Umbilical cord (tissue), 2 donors: ENCODE results near the gene BPIFB3. TPM values are rescaled to one million over a fixed set of nuclear protein-coding genes. Genes with fewer than 3 reads are reported as not detected.
"Not testable (repeated sequence)": the region's sequence is repeated elsewhere in the genome, so short reads cannot be mapped to it uniquely, and the experiment has no call there.

Experiments used
- DNase-seq: peaks from one replicate; pipeline ENCODE4 v3.0.0-alpha.2; 2015; ENCODE audit warnings: low spot score
- total RNA-seq: library from RNA; depleted of rRNA; stranded (reverse); fragments of >200 nt; gene quantifications from one replicate; pipeline ENCODE4 v1.2.3, GENCODE V29; 2014; ENCODE audit warnings: low replicate concordance; ENCODE audit not compliant: insufficient read depth

The BPIFB3 gene
- total RNA-seq, 1 donor from 2014 or later, result not detected

- DNase-seq, result no peak
These were observed 30.0 kb downstream of the BPIFB3 start for GRCh38 chr20:33083544-33084340.

- DNase-seq, result no peak
These were observed 31.0 kb downstream of the BPIFB3 start for GRCh38 chr20:33084722-33085121.

DNA sequence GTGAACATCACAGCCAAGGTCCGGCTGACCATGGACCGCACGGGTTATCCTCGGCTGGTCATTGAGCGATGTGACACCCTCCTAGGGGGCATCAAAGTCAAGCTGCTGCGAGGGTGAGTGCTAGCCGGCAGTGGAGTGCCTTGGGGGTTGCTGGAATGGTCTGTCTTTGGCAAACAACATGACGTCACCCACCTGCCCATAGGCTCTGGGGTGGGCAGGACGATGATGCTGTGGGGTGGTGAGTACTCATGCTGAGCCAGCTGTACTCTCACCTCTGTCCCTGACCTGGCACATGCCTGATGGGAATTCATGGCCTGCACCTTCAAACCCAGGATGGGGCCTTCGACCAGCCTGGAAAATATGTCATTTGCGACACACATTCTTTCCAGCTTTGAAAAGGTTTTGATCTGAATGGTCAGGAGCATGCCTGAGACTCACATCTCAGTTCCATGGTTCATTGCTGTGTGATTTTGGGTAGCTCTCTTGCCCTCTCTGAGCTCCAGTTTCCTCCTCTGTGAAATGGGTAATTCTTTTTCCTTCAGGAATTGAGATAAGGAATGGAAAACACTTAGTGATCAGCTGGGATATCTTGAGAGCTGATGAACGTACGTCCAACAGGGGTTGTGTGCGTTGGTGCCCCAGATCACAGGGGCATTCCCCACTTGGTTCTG is 32.5 kb downstream of the BPIFB3 start:
- DNase-seq, result no peak

- no peak for DNase-seq
These were observed 37.4 kb downstream of the BPIFB3 start for GRCh38 chr20:33091147-33091546.

DNA sequence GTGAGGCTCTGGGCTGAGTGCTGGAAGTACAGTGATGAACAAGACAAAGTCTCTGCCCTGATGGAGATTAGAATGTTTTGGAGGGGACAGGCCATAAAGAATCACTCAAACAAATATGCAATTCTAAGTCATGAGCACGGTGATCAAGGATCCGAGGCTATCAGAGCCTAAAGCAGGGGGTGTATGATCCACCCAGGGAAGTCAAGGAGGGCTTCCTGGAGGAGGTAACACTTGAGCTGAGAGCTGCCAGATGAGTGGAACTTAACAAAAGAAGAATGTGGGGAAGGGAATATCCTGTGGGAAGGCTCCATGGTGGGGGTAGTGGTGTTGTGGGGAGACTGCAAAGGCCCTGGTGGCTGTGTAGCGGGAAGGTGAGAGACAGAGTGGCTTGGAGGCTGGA is 38.0 kb downstream of the BPIFB3 start:
- no peak for DNase-seq

- DNase-seq, result no peak
These were observed 38.7 kb downstream of the BPIFB3 start for GRCh38 chr20:33092361-33092760.

DNA sequence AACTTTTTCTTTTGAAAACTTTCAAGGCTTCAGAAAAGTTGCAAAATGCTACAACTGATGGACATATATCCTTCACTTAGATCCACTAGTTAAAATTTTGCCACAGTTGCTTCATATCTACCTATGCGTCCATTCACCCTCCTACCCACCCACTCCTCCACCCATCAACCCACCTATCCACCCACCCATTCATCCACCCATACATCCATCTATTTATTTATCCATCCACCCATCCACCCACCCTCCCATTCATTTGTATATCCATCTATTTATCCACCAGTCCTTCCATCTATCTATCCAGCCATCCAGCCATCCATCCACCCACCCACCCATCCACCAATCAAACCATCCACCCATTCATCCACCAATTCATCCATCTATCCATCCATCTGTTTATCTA is 39.4 kb downstream of the BPIFB3 start:
- no peak for DNase-seq

DNA sequence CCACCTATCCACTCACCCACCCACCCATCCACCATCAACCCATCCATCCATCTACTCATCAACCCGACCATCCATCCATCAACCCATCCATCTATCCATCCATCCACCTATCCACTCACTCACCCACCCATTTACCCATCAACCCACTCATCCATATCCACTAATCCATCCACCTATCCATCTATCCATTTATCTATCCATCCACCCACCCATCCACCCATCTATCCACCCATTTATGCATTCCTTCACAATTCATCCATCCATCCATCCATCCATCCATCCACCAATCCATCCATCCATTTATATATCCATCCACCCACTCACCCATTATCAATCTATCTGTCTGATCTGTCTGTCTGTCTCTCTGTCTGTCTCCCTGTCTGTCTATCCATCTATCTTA is 39.9 kb downstream of the BPIFB3 start:
- DNase-seq, result no peak

DNA sequence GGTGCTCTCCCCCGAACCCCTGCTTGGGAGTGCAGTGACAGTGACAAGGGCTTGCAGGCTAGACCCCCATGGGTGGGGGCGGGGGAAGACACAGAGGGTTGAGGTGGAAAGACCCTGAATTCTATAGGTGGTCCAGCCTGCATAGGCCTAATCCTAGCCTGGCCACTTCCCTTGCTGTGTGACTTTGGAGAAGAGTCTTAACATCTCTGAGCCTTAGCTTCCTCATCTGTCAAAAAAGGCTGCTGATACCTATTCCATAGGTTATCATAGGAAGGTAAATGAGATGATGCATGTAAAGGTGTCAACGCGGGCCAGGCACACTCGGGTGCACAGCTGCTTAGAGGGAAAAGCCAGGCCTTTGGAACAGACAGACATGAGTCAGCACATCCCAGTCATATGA is 41.5 kb downstream of the BPIFB3 start:
- DNase-seq, result no peak

GRCh38 chr20:33095902-33096584 is 42.3 kb downstream of the BPIFB3 start:
- DNase-seq, result peak; percentile 63

- peak; percentile 45 for DNase-seq
These were observed 43.3 kb downstream of the BPIFB3 start for GRCh38 chr20:33097001-33097400.

GRCh38 chr20:33099843-33100538 is 46.3 kb downstream of the BPIFB3 start:
- no peak for DNase-seq

GRCh38 chr20:33103556-33103955 is 49.9 kb downstream of the BPIFB3 start:
- no peak for DNase-seq

DNA sequence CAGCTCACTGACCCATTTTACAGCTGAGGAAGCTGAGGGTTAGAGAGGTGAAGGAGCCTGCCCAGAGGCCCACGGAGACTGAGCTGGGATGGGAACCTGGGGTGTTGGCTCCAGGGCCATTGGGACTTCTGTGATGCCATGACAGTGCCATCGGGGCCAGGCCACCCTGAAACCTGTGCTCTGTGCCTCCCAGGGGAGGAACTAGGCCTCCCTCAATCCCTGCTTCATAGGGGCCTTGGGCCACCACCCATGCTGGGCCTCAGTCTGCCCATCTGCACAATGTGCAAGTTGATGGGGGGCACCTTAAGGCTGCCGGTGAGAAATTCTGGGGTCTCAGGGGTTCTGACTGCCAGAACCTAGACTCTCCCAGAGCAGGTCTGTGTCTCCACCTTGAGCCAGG is 50.6 kb downstream of the BPIFB3 start:
- DNase-seq, result no peak

DNA sequence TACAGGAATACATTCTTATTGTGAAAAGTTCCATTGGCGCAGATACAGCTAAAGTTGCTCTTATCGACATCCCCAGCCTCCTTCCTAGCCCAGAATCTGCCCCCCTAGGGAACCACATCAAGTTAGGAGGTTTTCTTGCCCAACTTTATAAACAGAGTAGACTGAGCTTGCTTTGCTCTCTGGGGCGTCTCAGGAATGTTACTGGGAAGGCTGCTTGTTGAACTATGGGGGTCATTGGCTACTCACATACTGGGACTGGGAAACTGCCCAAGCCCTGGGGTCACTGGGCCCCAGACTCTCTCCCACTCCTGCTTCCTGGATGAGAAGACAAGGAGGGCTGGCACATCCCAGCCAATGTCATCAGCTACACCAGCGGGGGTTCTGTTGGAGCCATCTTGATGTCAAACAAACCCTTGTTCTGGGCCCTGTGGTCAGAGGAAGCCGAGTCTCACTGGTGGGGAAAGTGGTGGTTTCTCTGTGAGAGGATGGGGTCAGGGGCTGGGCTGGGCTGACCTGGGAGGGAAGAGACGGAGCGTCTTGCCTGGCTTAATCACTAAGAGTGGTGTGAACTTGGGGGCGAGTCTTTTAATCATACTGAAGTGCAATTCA is 51.7 kb downstream of the BPIFB3 start:
- DNase-seq, result no peak

DNA sequence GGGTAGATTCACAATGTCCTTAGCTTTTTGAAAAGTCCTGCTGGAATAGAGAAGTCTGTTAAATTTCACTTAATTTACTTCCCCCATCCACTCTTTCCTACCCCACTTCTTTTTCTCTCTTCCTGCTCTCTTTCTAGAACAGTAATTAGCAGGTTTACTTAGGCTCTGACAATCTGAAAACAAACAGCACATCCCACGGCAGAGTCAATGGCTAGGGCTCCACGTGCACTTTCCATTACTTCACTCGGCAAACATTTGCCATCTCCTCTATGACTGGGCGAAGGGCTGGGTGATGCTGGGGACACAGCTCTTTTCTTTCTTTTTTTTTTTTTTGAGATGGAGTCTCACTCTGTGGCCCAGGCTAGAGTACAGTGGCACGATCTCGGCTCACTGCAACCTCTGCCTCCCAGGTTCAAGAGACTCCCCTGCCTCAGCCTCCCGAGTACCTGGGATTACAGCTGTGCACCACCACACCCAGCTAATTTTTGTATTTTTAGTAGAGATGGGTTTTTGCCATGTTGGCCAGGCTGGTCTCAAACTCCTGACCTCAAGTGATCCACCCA is 52.4 kb downstream of the BPIFB3 start:
- not testable (repeated sequence) for DNase-seq

GRCh38 chr20:33108661-33109060 is 55.0 kb downstream of the BPIFB3 start:
- no peak for DNase-seq

- DNase-seq, result no peak
These were observed 56.6 kb downstream of the BPIFB3 start for GRCh38 chr20:33110147-33110825.

DNA sequence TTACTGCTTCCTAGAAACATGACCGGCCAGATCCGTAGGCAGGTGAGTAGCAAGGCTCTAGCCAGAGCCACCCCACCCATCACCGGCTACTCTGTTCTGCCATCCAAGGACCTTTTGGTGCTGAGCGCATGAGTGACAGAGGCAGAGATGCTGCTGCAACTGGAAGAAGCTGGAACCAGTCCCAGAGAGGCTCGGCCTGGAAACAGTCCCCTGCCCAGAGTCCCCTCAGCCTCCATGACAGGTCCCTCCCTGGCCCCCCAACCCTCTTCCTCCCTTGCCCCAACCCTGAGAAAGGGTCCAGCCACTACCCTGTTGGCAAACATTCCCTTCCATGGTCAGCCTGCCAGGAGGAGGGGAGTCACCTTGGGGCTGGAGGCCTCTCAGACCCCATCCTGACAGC is 57.6 kb downstream of the BPIFB3 start:
- DNase-seq, result no peak

DNA sequence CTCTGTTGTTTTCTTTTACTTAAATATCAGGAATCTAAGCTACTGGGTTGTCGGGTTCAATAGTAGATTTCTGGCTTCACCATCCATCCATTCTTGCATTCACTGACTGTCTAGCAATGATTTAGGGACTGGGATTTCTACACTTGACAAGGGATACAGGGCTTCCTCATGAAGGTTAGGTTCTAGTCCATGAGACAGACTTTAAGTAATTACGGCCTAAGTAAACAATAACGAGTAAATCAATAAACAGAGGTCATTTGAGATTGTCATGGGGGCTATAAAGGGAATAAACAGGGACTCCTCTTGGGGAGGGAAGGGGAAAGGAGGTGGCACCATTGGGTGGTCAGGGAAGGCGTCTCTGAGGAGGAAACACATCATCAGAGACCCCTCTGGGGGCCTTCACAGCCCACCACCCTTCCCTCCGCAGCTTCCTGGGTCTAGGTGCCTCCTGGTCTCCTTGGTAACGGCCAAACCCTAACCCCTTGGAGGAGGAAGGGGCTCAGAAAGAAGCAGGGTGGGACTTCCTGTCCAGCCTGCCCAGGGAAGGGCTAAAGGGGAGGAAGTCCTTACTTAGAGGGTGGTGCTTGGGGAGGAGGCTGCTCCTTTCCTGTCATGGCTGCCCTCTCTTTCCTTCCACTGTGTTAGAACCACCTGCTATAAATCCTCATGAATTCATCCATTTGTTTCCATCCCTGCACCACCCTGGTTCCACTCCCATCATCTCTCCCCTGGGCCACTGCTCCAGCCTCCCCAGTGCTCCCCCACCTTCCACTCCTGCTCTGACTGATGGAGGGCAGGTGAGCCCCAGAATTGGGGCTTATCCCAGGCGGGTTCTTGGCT is 59.1 kb downstream of the BPIFB3 start:
- DNase-seq, result no peak
